Endometrium (tissue), 2 donors: ENCODE measurements around the gene ERG.

ENCODE experiments used
- FAIRE-seq: peaks from 2 replicates; lab custom pipeline; 2012; peaks lifted over from hg19 to GRCh38; lab: Jason Lieb, UNC
- donor health status: control.
- donor health status: control.

ERG gene

DNA sequence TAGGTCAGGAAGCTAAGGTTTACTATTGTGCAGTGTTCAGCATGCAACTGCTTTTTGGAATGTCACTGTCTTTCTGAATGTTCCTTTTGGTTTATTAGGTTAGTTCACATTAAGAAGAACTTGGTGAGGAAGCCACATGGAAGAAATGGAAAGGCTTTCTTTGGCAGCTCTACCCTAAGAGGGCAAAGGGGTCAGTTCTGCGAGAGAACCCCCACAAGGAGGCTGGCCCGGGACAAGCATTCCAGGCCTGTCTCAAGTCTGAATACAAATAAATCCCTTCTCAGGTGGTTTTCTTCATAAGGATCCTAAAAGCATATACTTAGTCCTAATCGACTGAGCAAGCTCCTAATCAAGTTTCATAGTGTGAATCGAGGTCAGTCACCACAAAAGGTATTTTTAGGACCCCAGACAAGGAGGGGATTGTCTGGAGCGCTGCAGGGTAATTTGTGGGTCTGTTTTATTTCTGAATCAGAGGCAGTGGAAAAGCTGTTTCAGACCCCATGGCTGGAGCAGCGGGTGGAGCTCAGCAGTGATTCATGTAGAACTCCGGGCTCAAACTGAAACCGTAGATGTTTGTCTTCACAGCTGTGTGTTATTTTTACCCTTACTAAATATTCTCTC is 63.3 kb downstream of the ERG start:
- FAIRE-seq = no peak

DNA sequence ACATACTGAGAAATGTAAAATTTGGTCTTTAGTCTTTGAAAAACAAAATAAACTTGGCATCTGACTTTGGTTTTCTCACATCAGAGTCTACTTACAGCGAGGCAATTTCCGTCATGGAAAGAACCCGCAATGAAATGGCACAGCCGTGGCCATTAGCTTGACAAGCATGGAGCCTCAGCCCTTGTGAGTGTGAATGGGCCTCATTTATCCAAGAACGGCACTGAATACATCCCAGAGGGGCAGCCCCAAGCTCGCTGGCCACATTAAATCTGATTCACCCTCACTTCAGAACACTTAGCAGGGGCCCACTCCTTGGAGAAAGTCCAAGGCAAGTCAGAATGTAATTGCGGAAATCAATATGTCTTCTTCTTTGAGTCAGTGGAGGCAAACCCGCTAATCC is 64.8 kb downstream of the ERG start:
- FAIRE-seq = no peak

DNA sequence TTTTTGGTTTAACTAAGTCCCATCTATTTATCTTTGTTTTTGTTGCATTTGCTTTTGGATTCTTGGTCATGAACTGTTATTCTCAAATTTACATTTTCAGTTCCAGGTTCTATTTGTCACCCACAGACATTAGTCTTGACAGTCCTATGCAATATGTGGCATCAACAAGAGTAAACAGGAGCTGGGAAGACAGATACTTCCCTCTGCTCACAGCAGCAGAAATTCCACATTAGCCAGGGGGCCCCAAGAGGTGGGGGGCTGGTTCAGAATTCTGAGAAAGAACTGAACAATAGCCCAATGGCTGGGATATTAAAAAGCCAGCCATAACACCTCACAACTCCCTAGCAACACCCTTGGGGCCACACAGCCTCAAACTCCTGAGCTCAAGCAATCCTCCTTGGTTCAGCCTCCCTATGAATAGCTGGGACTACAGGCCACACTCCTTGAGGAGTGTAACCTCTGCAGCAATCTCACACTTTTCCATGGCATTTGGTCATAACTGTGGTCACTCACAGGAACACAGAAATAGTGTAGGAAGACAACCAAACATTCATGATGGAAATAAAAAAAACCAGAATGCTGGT is 67.8 kb downstream of the ERG start:
- FAIRE-seq = no peak

DNA sequence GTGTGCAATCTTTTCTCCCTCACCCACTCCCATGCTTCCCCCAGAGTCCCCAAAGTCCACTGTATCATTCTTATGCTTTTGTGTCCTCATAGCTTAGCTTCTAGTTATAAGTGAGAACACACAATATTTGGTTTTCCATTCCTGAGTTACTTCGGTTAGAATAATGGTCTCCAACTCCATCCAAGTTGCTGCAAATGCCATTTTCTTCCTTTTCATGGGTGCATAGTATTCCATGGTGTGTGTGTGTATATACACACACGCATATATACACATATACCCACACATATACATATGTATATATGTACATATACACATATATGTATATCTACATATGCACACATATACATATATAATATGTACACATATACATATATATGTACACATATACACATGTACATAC is 69.3 kb downstream of the ERG start:
- FAIRE-seq = no peak

DNA sequence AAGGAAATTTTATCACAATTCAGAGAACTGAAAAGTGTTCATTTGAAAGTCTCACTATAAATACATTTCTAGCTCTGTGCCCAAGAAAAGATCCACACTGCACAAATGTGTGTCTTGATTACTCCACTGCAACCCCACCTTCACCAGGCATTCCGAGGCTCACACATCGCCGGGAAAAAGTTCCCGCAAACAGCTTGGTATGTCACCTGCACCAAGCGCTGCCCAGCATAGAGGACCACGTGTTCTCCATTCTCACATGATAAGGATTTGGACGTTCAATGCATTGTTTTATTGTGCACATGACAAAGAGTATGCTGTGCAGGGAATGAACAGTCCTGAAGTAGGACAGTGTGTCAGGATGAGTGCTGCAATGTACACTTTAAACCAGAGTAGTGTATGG is 70.1 kb downstream of the ERG start:
- no peak for FAIRE-seq

DNA sequence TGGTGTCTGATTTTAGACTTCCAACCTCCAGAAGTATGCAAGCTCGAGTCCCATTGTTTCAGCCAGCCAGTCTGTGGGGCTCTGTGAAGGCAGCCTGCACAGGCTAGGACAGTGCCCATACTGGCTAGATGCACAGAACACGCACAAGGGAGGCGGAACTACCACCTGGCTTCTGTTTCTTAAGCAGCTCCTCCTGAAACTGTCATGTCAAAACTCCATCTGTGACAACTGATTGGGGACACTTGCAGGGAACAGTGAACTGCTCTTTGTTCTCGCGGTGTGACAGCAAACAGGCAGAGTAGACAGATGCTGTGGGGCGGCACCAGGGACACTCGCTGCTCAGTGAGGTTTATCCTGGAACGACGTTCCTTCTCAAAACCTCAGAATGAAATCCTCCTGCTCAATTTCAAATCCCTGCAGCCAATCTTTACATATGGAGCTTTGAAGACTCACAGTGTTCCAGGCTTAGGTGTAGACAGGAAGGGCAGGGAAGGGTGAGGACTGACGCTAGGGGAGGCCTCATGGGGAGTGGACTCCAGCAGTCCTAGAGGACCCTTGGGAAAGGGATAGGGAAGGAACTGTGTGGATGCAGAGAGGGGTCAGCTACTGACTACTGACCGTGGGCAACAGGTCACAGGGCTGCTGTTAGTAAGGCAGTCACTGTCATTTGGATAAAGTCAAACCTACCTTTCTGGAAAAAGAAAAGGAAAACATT is 73.8 kb downstream of the ERG start:
- no peak for FAIRE-seq

DNA sequence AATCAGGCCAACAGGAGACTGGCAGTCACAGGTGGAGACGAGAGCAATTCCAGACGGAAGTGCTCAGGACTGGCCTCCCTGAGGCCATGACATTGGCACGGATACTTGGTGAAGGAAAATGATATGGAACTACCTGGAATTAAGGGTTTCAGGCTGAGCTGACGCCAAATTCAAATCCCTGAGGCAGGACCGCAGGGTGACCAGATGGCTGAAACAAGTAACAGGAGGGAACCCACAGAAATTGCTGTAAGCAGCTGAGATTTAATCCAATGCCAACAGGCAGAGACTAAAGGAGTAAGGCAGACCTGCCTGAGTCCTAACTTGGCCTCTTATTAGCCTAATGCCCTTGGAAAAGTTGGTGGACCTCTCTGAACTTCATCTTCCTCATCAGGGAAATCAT is 76.2 kb downstream of the ERG start:
- no peak for FAIRE-seq

DNA sequence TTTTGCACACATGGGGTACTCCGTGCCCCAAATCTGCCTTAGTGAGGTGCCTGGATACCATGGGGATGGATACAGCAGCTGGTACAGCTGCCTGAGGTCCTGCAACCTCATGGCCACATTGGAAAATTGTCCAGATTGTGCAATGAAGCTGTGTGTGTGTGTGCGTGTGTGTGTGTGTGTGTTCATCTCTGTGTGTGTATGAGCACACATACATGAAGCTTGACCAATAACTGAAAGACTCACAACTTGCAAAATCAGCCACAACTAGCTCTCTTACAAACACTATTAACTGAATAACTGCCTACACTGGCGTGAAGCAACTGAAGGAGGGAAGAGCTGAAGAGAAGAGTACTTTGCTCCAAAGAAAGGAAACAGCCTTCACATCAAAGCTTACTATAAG is 78.1 kb downstream of the ERG start:
- FAIRE-seq = no peak

DNA sequence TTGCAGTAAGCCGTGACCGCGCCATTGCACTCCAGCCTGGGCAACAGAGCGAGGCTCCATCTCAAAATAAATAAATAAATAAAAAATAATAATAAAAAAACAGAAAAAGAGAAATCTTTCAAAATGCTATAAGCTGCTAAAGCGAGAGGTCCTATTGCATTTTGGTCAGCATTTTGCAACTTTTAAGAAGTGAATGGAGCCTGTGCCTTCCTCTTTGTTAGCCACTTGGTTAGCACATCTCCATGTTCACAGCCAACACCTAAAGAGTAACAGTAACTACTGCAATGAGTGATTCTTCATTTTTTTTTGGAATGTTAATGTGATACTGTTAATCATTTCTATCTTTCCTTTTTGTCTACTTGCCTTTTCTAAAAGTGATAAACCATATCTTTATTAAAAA is 80.6 kb downstream of the ERG start:
- no peak for FAIRE-seq

DNA sequence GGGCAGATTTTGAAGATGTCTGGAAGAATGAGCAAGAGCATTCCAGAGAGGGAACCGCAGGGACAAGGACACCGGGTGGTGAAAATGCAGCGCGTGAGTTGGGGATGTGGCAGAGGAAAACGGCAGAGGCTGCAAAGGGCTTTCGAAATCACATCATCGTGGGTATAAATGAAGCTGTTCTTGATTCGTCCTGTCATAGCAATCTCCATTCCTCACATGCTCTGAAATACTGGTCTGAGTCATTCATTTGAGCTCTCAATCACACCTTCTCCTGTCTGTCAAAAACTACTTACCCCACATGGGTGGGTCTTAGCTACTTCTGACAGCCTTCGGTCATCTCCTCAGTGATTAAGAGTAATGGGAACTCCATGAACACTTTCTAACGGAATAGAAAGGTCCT is 81.5 kb downstream of the ERG start:
- no peak for FAIRE-seq

DNA sequence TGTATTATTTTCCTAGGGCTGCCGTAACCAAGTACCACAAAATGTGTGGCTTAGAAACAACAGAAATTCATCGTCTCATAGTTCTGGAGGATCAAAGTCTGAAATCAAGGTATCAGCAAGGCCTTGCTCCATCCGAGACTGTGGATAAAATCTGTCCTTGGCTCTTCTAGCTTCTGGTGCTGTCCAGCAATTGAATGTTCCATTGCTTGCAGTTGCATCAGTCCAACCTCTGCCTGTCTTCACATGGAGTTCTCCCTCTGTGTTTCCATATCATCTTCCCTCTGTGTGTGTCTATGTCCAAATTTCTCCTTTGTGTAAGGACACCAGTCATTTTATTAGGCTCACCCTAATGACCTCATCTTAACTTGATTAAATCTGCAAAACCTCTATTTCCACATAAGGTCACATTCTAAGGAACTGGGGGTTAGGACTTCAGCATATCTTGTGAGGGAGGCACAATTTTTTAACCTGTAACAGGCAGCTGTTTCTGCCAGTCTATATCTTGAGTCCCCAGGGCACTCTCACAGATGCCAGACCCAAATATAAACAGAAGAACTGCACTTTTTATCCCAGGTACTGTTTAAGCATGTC is 84.2 kb downstream of the ERG start:
- no peak for FAIRE-seq

DNA sequence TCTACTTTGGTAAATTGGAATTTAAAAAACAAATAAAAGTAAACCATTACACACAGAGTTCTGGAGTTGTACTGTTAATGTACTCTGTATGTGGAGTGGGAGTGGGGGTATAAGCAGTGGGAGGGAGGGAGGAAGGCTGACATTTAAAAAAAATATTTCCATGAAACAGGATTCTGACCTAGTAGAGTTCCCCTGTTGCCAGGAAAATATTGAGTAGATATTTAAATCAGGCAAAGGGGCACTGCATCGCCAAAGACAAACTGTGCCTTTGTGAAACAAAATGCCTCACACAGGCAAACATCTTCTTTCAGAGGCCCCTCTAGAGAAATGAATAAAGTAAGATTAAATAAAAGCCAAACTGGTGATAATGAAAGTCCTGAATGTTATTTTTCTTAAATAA is 87.8 kb downstream of the ERG start:
- FAIRE-seq = no peak

DNA sequence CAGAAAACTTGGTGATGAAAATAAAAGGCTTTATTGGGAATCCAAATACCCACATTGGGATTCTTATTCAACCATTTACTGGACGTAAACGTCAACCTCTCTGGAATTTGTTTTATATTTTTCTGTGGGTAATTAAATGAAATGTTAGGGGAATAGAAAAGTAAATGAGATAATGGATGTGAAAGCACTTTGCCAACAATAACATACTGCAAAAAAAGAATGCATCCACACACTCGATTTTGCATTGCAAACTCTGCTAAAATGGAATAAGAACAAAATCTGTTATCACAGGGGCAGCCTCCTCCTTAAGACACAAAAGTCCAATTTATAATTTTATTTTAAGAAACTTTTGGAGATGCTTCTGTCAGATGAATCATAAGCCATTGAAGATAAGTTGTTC is 88.4 kb downstream of the ERG start:
- no peak for FAIRE-seq

DNA sequence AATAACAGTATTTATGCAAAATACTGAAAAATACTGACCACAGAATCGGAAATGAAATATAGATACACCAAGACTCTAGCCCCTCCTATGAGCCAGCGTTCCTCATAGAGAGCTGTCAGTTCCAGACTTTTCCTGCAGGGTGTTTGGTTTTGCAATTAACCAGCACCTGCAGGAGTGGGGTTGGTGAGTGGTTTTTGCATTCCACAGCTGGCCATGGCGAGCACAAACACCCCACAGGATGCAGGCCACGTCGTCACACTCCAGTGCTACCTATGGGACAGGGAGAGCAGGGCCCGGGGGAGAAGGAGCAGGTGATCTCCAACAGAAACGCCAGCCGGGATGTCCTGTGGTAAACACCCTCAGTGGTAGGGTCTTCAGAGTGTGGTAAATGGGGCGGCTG is 94.1 kb downstream of the ERG start:
- FAIRE-seq = no peak

DNA sequence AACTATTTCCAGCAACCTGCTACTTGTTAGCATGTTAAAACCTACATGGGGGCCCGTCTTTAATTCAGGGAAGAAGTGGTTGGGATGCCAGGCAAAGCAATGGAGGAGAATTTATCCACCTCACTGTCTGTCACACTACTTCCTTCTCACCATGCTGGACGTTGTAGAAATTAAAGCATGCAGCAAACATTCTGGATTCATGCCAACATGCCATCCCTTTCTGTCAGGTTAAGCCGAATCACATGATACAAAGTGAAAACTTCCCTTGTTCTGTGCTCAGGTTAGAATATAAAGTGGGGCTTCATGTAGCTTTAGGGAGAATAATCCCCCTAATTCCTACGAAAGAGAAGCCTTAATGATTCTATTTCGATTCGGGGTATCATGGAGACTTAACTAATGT is 95.5 kb downstream of the ERG start:
- FAIRE-seq = no peak

DNA sequence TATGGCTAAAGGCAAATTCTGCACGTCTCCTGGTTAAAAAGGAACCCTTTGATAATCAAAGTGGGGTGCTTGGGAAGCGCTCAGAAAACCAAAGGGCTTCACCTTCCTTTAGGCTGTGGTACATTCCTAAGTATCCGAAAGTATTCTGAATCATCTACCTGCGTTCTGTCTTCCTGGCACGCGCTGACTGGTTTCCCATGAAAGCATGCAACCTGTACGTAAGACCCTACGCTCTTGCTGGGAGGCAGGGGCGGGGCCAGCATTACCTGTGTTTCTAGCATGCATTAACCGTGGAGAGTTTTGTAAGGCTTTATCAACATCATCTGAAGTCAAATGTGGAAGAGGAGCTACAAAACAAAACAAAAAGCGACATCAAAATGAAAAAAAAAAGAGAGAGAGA is 96.0 kb downstream of the ERG start:
- no peak for FAIRE-seq

DNA sequence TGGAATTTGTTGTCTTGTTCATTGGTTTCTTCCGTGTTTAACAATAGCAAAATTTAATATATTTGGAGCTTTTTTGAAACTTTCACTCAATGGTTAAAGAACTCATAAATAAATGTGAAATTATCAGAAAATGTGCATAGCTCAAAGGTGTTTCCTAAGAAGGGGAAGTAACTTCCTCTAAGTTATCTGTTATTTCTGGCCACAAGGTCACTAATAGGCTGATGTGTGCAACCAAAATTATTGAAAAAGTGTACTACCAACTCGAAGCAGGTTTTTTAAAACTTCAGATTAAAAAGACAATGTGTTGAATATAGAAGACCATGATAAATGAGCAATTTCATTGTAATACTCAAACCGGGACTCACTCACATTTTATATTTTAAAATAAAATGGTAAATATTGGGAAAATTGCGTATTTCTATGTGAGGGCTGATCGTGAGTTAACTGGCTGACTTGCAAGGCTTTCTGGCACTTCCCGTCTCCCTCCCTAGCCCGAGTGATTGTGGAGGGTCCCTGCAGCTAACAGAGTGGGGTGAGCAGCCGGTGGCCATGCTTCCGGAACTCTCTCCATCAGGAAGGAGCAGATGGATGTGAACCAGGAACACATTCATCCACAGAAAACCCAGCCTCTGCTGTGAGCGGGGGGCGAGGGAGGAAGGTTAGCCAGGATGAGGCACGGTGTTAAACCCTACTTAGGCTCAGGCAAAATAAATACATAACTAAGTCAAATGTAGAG is 96.9 kb downstream of the ERG start:
- FAIRE-seq = no peak

DNA sequence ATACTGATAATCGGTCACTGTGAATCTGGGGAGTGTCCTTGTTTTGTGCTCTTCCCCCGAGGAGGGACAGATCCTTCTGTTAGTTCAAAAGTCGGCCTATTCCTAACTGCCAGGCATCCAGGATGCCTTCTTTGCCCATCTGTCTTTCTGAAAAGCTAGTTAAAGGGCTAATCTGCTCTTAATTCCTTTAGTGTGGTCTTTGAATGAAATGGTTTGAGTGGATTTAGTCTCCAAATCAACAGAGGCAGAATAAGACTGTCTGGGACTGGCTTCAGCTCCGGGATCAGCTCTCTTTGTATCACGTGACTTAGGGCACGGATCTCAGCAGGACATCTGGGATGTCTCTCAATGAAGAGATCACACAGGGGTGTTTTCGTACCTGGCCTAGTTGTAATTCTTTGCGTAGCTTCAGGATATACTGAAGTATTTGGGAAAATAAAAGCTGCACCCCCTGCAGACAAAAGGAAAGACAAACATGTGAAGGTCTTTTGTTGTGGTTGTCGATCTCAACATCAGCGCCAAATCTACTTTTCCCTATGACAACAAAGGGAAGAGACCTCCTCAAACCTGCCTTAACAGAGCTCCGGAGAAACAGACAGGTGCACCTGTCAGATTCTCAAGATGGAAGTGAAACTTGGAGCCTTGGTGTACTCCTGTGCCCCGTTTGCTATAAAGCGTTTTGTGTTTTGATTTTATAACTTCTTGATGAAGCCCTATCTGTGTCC is 97.9 kb downstream of the ERG start:
- FAIRE-seq = no peak

DNA sequence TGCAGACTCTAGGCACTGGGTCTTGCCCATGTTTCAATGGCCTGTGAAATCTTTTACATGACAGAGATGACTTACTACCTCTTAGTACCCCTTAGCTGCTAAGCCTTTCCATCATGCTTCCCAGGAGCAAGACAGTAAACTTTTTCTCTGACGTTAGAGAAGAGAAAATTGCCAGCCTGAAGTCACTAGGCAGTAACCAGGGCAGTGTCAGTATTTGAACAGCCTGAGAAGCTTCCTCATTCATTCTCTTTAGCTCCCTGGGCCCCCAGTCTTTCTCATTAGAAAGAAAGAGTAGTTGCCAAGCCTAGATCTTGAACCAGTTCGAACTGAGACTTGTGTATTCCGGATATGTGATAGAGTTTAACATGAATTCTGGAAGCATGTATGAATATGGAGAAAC is 99.2 kb downstream of the ERG start:
- no peak for FAIRE-seq

DNA sequence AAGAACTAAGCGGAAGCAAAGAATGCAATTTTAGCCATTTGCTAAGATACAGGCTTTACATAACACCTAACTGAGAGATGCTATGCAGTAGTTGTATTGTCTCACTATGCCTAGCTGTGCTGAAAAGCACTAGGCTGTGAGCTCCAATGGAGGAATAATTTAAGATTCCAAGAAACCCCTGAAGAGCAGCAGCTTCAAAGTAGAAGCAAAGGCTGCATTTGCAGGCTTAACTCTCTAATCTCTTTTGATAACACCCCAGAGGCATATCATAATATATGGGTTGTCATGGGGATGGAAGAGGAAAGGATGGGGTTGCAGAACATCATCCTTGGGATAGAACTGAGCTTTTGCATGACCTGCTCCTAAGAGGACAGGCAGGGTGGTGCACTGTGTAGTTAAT is 102.0 kb downstream of the ERG start:
- no peak for FAIRE-seq

DNA sequence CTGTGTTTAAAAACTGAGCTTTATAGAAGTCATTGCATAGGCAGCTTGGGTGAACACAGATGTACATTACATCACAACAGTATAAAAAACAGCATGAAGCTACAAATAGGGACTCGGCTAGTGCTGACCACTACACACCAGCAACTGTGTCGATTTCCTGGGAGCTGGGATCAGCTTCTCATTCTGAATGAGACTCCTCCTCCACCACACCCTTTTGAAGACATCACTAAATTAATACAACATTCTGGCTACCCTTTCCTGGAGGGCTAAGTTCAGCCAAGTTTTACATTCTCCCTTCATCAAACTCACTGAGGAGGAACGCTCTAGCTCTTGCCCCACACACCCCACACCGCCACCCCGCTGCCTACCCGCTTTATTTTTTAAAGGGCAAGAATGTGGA is 102.7 kb downstream of the ERG start:
- no peak for FAIRE-seq

DNA sequence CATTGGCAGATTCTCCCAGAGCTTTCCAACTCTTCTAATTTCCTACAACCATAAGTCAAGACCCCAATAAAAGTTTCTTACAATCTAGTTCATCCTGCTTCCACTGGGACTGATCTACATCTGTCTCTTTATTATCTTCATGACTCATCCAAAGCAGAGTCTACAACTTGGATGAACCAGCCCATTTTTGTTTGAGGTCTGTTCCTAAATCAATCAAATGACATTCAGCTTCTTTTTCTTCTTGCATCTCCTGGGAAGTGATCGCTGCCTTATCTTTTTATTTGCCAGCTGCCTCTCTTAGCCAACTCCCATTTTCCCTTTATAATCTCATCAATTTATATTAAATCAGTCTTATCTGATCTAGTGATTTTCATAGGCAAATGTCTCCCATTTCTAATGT is 105.6 kb downstream of the ERG start:
- no peak for FAIRE-seq
